Fibroblast of villous mesenchyme (primary cell): ENCODE data around the gene TP53TG5. TPM values are rescaled to one million over a fixed set of nuclear protein-coding genes. Genes with fewer than 3 reads are reported as not detected.
A peak's percentile ranks its signal among the peaks of the same experiment; 100 is the strongest.

Experiments
- DNase-seq: peaks from one replicate; pipeline ENCODE4 v3.0.0-alpha.2; 2010; ENCODE audit warnings: low read depth
- H3K4me3 ChIP-seq: 2 replicates; pipeline ENCODE4 v1.5.1; 2011; ENCODE audit warnings: low read depth, mild to moderate bottlenecking, low read length
- total RNA-seq: library from RNA; depleted of rRNA; stranded (reverse); fragments of >200 nt; gene quantifications from 2 replicates; pipeline ENCODE4 v1.2.3, GENCODE V29; 2012
- TF ChIP-seq, protein P1 (sequence below): IDR thresholded peaks from 2 replicates; pipeline ENCODE4 v1.5.1; 2012; ENCODE audit warnings: low read depth, mild to moderate bottlenecking, low read length; ENCODE audit not compliant: insufficient read depth

Gene TP53TG5
- total RNA-seq, 1 donor = not detected

DNA sequence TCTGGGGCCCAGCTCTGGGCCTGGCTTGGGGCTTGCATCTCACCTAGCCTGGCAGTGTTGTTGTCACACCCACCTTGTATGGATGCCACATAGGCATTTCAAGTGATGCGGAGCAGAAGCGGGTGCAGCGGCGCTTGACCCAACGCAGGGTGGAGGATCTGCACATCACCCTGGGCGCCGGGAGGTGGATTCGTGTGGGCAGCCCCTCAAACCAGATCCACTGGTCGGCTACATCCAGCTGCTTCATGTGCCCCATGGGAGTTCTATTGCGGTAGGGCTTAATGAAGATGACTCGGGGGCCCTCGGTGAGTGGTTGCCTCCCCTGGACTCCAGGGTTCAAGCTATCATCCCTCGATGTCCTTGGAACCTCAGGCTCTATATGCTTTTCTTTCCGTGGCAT, 3.2 kb downstream of the TP53TG5 start:
- DNase-seq = no peak
- H3K4me3 ChIP-seq = no peak overlapping the region
- TF ChIP-seq, protein P1, sequence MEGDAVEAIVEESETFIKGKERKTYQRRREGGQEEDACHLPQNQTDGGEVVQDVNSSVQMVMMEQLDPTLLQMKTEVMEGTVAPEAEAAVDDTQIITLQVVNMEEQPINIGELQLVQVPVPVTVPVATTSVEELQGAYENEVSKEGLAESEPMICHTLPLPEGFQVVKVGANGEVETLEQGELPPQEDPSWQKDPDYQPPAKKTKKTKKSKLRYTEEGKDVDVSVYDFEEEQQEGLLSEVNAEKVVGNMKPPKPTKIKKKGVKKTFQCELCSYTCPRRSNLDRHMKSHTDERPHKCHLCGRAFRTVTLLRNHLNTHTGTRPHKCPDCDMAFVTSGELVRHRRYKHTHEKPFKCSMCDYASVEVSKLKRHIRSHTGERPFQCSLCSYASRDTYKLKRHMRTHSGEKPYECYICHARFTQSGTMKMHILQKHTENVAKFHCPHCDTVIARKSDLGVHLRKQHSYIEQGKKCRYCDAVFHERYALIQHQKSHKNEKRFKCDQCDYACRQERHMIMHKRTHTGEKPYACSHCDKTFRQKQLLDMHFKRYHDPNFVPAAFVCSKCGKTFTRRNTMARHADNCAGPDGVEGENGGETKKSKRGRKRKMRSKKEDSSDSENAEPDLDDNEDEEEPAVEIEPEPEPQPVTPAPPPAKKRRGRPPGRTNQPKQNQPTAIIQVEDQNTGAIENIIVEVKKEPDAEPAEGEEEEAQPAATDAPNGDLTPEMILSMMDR = no peak

- TF ChIP-seq, protein P1 = no peak
- no peak for DNase-seq
- H3K4me3 ChIP-seq = peak overlapping the region; percentile 56
Measured at GRCh38 chr20:45374101-45374467, 4.0 kb downstream of the TP53TG5 start.

DNA sequence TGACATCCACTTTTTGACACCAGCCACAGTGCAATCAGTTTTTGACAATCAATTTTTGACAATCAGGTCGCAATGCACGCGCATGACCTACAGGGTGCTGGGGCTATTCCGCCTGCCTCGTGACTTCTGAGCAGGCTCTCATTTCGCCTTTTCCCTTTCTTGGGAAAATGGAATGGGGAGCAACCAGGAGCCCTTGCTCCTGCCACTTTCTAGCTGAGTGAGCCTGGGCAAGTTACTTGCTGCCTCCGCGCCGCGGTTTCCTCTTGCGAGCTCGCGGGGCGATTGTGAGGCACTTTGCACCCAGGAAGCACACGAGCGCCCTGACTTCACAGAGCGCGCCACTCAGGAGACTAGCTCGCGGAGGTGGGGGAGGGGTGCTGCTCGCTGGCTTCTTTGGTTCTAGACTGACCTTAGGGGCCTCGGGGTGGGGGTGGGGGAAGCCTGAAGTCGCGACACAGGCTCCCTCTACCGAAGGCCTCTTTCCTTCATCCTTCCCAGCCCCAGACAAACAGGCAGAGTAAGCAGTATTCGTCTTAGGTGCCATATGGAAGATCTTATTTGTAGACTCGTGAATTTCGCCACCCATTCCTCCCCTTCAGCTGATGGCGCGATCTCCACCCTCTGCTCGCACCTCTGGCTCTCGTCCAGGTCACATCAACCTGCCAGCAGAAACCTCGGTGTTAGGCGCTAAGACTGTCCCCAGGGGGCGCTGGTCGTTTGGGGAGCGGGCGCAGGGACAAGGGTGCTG, 4.6 kb downstream of the TP53TG5 start:
- TF ChIP-seq, protein P1 = peak; percentile 95
- peak overlapping the region; percentile 56 for H3K4me3 ChIP-seq
- peak; percentile 86 for DNase-seq

DNA sequence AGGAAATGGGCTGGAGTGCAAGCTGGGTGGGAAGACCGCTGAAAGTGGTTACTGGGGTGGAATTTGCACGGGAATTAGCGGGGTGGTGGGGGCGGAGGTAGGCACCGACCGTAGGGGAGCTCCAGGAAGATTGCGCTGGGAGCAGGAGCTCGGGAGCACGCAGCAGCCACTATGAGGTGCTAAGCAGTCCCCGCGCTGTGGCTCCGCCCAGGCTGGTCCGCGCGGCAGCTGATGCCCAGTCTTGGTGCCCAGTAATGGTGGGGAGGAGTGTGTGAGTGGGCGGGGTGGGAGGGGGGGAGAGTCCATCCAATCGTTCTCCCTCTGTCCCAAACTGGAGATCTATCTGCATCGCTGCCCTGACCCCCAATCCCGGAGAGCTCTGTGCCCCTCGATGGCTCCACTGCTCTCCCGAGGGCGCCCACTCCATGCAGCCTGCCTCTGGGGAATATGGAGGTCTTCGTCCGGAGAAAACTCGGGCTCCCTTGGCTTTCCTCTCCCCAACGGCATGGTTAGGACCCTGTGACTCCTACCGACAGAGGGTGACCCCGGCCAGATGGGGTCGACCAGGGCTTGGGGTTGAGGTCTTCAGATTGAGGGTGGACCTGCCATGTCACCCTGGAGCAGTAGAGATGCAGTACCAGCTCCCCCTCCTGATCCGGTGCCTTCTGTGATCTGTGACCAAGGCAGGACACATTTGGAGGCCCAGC, 5.3 kb downstream of the TP53TG5 start:
- H3K4me3 ChIP-seq = no peak overlapping the region
- TF ChIP-seq, protein P1 = no peak
- no peak for DNase-seq

- no peak overlapping the region for H3K4me3 ChIP-seq
- TF ChIP-seq, protein P1 = no peak
- DNase-seq = no peak
Measured at GRCh38 chr20:45372241-45372640, 5.9 kb downstream of the TP53TG5 start.

DNA sequence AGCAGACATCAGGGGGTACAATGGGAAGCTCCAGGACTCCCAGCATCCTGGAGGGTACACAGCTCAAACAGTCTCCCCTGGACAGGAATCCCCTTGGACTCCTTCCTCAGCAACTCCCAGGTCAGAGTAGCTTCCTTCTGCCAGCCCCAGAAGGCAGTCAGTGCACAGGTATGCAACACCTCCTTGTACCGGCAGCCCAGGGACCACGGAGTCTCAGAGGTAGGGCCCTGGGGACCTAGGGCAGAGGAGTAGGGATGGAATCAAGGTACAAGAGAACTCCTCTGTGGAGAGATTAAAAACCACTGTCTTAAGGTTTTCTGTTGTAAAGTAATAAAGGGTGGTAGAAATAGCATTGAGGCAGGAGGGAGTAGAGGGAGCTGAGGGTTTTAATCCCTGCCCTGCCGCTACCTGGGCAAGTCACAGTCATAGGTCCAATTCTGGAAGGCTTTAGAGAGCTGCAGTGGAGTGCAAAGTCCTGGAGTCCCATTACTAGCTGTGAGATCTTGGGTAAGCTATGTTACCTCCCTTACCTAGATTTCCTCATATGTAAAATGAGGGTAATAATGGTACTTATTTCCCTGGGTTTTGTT, 7.5 kb downstream of the TP53TG5 start:
- no peak for DNase-seq
- no peak overlapping the region for H3K4me3 ChIP-seq
- TF ChIP-seq, protein P1 = no peak
